NCI-H187 (cell line): ENCODE results near the gene TBC1D21.
"Not testable (repeated sequence)": the region's sequence is repeated elsewhere in the genome, so short reads cannot be mapped to it uniquely, and the experiment has no call there.

ENCODE experiments used
- DNase-seq, 2 experiments: peaks; one replicate each; lab custom pipeline; 2025; lab: John Stamatoyannopoulos, UW

Gene TBC1D21

DNA sequence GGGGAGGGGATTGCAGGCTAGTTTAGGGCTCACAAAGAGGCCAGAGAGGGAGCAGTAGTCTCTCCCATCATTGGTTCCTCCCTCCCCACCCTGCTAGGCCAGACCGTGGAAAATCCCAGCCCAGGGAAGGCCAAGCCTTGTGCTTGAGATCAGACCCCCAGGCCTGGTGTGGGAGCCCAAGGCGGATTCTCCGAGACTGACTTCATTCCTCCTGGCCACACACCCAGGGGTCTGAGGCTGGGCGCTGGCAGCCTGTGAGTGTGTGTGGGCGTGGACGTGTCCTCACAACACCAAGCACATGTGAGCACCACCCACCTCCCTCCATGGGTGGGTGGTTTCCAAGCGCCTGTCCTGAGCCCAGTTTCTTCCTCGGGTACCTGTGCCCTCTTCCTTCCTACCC lies 57.0 kb downstream of the TBC1D21 start:
- no peak for DNase-seq

DNA sequence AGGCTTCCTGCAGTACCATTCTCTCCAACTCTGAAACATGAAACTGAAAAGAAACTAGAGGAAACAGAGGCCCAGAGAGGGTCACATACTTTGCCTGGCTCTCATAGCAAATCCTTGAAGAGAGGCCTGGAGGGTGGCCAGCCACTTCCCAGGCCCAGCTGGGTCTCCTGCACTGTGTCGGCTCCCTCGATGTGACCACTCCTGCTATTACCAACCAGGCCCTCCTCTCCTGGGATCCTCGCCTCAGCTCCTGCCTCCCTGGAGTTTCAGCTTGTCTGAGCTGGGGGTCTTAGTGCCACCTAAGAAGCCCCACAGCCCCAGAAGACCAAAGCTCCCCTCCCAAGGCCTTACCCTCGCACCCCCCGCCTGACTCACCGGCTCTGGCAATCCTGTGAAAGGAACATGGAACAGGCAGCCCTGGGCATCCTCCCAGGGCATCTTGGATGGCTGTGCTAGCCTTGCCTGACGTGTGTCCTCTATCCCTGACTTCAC lies 57.5 kb downstream of the TBC1D21 start:
- DNase-seq, result no peak

DNA sequence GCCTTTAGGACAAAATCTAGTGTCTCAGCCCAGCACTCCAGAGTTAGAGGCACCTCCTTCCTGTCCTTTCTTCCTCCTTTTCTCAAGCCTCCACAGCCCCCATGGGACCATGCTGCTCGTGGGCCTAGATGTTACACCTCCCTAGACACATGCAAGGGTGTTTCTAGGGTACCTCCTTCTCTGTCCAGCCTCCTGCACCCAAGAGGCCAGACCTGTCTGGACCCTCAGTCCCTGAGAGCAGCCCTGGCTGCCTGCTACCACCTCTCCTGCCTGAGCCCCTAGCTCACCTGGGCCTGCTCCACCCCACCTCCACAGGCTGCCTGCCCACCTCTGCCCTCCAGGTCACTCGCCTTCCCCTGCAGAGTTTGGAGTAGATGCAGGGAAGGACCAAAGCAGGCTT lies 58.1 kb downstream of the TBC1D21 start:
- no peak for DNase-seq

DNA sequence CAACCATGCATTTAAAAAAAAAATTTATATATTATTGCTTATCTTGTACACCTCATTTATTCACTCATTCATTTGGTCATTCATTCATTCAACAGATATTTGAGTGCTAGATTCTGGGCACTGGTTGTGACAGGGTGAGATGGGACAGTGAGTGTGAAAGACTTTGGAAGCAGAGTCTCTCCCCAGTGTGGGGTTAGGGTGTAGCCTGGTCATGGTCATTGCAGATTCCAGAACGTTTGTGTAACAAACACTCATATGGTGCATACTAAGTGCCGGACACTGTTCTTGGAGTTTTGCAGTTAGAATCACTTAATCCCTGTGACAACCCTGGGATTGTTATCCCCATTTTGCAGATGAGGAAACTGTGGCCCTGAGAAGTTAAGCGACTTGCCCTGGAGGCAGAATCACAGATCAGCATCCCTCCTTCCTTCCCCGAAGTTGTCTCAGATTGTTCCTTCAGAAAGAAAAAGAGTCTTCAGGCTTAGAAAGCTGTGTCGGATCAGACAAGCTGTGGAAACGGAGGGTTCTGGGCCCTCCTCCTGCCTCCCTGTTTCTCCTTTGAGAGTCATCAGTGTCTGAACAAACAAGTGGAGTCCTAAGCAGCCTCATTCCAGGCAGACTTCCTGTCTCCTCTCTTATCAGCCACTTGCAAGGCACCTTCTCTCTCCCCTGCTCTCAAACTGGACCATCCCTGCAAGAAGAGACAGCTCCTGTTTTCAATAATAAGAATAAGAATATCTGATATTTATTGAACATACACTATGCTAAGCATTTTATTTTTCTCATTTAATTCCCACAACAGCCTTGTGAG lies 59.2 kb downstream of the TBC1D21 start:
- DNase-seq, result no peak

DNA sequence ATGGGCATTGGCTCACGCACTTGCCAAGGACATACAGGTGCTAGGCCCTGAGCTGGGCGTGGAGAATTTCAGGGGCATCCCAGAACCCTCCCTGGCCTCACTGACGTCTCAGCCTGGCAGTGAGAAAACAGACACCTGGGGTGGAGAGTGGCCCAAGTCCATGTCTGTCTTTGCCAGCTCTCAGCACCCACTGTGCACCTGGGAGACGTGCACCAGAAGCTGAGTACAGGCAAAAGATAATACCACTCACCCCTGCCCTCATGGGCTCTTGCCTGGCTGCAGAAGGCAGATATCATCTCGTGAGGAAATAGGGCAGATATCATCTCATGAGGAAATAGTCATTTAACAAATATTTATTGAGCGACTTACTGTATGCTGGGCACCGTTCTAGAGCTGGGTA lies 60.9 kb downstream of the TBC1D21 start:
- DNase-seq, result no peak

DNA sequence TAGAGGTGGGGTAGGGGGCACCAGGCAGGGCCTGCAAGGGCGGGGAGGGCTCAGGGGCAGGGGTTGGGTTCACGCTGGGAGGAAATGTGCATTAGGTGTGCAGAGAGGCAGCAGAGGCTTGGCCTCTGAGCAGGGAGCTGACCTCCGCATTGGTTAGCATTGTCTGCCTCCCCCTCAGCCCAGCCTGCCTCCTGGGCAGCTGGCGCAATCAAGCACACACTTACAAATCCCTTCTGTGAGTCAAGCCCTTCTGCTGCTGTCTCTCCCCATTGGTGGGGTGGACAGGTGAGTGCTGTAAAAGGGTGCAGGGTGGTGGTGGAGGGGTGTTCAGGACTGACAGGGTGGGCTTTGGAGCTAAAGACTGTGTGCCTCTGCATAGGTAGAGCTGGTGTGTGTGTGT lies 62.2 kb downstream of the TBC1D21 start:
- DNase-seq, result no peak

DNA sequence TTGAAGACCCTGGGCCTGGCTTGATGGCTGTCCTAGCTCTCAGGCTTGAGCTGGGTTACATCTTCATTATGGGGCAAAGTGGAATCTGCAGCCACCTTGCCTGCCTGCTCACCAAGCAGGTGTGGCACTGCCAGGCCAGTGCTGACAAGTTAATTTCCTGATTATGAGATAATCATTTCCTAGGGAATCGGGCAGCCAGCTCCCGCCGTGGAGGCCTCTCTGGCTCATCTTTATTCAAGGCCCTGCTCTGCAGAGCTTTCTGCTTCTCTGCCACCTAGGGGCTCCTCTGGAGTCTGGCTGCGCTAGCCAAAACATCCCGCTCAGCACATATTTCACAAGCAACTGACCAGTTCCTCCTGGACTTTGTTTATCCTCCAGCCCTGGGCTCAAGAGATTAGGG lies 62.8 kb downstream of the TBC1D21 start:
- DNase-seq, result no peak

DNA sequence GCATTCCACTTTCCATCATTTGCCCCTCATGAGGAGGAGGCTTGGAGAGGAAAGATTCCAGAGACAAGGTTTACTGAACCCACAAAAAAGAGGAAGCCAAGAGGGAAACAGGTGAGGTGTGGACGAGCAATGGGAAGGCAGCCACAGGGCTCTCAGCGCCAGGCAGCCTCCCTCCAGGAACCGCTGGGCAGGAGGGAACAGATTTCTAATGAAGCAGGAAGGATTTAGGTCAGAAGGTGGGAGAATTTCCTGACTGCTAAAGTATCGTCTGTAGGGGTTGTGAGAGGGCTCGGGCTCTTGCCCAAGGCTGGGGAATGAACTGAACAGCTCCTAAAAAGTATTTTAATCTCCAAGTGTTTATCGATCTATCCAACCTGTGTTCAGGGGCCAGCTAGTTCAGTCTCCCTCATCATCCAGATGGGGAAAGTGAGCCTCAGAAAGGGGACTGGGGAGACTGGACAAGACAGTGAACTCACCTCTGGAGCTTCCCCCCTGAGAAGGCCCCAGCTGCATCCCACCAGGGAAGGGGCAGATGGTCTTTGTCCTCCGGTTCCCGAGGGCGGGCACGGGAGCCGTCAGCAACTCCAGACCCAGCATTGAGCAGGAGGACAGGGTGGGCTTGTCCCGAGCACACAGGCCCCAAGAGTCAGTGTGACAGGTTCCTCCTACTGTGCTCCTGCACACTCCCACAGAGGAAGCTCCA lies 63.4 kb downstream of the TBC1D21 start:
- DNase-seq, result no peak

DNA sequence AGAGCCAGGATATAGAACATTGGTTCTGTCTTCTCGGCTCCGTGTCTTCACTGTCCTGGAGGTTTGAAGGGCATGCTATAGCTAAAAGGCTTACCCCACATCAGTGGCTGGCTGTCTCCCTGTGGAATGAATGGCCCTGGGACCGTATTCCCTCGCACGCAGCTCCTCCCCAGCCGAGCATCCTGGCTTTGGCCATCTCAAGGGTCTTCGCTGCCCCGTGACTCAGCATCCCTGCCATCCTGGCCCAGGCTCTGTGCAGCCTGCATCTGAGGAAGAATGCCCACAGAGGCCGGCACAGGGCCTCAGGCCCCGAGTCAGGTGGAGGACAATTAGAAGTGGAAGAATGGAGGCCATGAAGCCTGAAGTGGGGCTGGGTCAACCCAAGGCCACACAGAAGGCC lies 63.9 kb downstream of the TBC1D21 start:
- no peak for DNase-seq

DNA sequence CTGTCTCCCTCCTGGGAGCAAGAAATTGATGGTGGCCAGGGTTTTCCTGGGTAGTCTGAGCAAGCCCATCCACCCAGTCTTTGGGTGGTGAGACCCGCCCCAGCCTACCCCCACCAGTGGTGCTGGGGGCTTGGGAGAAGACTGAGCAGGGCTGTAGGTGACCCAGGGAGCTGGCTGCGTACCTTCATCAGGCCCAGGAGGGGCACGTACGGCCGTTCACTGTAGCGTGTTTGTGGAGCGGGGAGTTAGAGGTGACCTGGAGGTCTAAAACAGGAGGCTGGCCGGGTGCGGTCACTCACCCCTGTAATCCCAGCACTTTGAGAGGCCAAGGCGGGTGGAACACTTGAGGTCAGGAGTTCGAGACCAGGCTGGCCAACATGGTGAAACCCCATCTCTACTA lies 64.4 kb downstream of the TBC1D21 start:
- no peak for DNase-seq

DNA sequence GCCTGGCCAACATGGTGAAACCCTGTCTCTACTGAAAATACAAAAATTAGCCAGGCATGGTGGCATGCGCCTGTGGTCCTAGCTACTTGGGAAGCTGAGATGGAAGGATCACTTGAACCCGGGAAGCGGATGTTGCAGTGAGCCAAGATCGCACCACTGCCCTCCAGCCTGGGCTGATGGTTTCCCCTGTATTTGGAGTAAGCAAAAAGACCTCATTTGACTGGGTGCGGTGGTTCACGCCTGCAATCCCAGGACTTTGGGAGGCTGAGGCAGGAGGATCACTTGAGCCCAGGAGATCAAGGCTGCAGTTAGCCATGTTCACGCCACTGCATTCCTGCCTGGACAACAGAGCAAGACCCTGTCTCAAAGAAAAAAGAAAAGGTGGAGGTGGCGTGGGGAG lies 65.2 kb downstream of the TBC1D21 start:
- not testable (repeated sequence) for DNase-seq
